Measurements from ENCODE around the gene PMPCA. TPM values are rescaled to one million over a fixed set of nuclear protein-coding genes. Genes with fewer than 3 reads are reported as not detected.

Gene PMPCA
- total and polyA plus RNA-seq, 4 donors = 27.0 to 75.6 (median 41.6) TPM

DNA sequence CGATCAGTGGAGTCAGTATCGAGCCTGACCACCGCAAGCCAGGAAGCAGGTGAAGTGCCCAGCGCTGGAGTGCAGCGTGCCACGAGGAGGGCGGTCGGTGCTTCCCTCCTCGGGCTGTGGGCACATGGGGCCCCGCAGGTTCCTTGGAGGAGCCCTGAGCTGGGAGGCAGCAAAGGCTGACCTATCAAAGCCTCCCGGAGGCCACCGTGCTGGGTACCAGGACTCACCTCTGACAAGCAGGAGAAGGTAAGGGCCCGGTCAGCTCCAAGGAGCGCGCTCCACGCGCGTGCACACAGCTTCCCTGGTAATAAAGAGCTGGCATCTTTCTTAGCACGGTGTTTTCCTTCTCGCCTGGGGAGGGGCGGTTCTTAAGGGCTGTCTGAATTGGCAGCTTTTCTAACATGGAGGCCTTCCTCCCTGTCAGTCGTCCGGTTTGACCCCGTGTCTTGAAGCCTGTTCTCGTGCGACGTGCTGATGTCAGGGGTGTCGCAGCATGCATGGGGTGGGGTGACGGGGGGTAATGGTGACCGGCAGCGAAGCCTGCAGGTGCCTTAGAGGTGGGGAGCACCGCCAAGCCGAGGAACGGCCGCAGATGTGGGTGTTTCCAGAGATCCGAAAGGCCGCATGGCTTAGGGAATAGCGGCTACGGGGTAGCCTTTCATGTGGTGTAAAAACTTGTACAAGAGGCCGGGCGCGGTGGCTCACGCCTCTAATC, 13.1 kb downstream of the PMPCA start:
- no peak overlapping the region for H3K4me3 ChIP-seq (ENCODE audit: low read depth in 1 of 3, low read length in 3 of 3)
- no peak overlapping the region for H3K27ac ChIP-seq (ENCODE audit: low read depth in 1 of 2, low read length in 2 of 2)
- H3K27me3 ChIP-seq (ENCODE audit: control insufficient read depth in 4 of 4, insufficient read depth in 4 of 4, low read length in 3 of 4) = no peaks in the 10 kb centered on the region
- no peaks in the 10 kb centered on the region for H3K9me3 ChIP-seq (ENCODE audit: control insufficient read depth in 4 of 4, low read length in 3 of 4)
- H3K36me3 ChIP-seq (ENCODE audit: control insufficient read depth in 4 of 4, insufficient read depth in 3 of 4, low read depth in 1 of 4, low read length in 3 of 4) = peaks cover 19 to 57% (median 36%) of the 10 kb centered on the region in 4 donors
- no peak overlapping the region for H3K9ac ChIP-seq (ENCODE audit: low read depth in 1 of 2, low read length in 2 of 2)
- no peak for DNase-seq (ENCODE audit: low spot score)
- peaks cover 0 to 3% (median 2%) of the 10 kb centered on the region in 4 donors for H3K4me1 ChIP-seq (ENCODE audit: control insufficient read depth in 4 of 4, insufficient read depth in 4 of 4, low read length in 3 of 4)
- TF ChIP-seq, protein P1, sequence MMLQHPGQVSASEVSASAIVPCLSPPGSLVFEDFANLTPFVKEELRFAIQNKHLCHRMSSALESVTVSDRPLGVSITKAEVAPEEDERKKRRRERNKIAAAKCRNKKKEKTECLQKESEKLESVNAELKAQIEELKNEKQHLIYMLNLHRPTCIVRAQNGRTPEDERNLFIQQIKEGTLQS (IDR thresholded peaks at IDR 0.05) = no peak
- TF ChIP-seq FOXA1 (IDR thresholded peaks at IDR 0.05) = no peak
- no peak for TF ChIP-seq TAF1 (conservative IDR thresholded peaks at IDR 0.05)
- TF ChIP-seq, protein P2, sequence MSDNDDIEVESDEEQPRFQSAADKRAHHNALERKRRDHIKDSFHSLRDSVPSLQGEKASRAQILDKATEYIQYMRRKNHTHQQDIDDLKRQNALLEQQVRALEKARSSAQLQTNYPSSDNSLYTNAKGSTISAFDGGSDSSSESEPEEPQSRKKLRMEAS (IDR thresholded peaks at IDR 0.05) = no peak
- TF ChIP-seq GABPA (IDR thresholded peaks at IDR 0.05 in 1 of 2, conservative IDR thresholded peaks at IDR 0.05 in 1 of 2) = no peak
- no peak for TF ChIP-seq HNF4A (conservative IDR thresholded peaks at IDR 0.05)
- no peak for TF ChIP-seq JUND (IDR thresholded peaks at IDR 0.05)
- no peak for TF ChIP-seq NR2F2 (IDR thresholded peaks at IDR 0.05)
- no peak for TF ChIP-seq YY1 (IDR thresholded peaks at IDR 0.05)
- TF ChIP-seq SP1 (IDR thresholded peaks at IDR 0.05) = no peak
- no peak for TF ChIP-seq RAD21 (IDR thresholded peaks at IDR 0.05)
- TF ChIP-seq EGR1 (IDR thresholded peaks at IDR 0.05; ENCODE audit: low read depth in 2 of 2) = no peak
- TF ChIP-seq, protein P3, sequence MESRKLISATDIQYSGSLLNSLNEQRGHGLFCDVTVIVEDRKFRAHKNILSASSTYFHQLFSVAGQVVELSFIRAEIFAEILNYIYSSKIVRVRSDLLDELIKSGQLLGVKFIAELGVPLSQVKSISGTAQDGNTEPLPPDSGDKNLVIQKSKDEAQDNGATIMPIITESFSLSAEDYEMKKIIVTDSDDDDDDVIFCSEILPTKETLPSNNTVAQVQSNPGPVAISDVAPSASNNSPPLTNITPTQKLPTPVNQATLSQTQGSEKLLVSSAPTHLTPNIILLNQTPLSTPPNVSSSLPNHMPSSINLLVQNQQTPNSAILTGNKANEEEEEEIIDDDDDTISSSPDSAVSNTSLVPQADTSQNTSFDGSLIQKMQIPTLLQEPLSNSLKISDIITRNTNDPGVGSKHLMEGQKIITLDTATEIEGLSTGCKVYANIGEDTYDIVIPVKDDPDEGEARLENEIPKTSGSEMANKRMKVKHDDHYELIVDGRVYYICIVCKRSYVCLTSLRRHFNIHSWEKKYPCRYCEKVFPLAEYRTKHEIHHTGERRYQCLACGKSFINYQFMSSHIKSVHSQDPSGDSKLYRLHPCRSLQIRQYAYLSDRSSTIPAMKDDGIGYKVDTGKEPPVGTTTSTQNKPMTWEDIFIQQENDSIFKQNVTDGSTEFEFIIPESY (IDR thresholded peaks at IDR 0.05) = no peak
- no peak for TF ChIP-seq FOXA2 (IDR thresholded peaks at IDR 0.05)
- WGBS = 97% methylated on average over 43 of the region's 43 CpGs

DNA sequence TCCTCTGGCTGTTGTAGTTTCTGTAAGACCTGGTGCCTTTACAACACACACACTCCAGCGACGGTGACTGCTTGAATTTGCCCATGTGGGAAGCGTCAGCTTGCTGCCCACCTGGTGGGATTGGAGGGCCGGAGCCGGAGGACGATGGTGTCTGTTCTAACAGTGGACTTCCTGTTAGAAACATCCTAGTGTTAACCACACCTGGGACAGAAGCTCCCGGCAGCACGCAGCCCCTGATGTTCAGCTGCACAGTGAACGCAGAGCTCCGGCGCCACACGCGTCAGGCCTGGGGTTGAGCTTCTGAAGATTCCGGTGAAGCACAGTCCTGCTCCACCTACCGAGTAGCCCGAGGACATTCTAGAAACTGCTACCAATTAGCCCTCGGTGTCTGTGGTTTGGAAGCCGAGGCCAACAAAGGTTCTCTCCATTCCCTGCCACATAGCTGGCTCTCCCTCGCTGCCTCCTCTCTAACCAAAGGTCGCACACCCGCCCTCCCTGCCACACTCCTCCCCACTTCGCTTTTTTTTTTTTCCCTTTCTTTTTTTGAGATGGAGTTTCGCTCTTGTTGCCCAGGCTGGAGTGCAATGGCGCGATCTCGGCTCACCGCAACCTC, 14.4 kb downstream of the PMPCA start:
- no peak for TF ChIP-seq TAF1 (conservative IDR thresholded peaks at IDR 0.05)
- TF ChIP-seq, protein P1 (IDR thresholded peaks at IDR 0.05) = no peak
- TF ChIP-seq, protein P4, sequence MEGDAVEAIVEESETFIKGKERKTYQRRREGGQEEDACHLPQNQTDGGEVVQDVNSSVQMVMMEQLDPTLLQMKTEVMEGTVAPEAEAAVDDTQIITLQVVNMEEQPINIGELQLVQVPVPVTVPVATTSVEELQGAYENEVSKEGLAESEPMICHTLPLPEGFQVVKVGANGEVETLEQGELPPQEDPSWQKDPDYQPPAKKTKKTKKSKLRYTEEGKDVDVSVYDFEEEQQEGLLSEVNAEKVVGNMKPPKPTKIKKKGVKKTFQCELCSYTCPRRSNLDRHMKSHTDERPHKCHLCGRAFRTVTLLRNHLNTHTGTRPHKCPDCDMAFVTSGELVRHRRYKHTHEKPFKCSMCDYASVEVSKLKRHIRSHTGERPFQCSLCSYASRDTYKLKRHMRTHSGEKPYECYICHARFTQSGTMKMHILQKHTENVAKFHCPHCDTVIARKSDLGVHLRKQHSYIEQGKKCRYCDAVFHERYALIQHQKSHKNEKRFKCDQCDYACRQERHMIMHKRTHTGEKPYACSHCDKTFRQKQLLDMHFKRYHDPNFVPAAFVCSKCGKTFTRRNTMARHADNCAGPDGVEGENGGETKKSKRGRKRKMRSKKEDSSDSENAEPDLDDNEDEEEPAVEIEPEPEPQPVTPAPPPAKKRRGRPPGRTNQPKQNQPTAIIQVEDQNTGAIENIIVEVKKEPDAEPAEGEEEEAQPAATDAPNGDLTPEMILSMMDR (IDR thresholded peaks at IDR 0.05; ENCODE audit: low read depth, low read length, missing input control) = no peak
- TF ChIP-seq, protein P5, sequence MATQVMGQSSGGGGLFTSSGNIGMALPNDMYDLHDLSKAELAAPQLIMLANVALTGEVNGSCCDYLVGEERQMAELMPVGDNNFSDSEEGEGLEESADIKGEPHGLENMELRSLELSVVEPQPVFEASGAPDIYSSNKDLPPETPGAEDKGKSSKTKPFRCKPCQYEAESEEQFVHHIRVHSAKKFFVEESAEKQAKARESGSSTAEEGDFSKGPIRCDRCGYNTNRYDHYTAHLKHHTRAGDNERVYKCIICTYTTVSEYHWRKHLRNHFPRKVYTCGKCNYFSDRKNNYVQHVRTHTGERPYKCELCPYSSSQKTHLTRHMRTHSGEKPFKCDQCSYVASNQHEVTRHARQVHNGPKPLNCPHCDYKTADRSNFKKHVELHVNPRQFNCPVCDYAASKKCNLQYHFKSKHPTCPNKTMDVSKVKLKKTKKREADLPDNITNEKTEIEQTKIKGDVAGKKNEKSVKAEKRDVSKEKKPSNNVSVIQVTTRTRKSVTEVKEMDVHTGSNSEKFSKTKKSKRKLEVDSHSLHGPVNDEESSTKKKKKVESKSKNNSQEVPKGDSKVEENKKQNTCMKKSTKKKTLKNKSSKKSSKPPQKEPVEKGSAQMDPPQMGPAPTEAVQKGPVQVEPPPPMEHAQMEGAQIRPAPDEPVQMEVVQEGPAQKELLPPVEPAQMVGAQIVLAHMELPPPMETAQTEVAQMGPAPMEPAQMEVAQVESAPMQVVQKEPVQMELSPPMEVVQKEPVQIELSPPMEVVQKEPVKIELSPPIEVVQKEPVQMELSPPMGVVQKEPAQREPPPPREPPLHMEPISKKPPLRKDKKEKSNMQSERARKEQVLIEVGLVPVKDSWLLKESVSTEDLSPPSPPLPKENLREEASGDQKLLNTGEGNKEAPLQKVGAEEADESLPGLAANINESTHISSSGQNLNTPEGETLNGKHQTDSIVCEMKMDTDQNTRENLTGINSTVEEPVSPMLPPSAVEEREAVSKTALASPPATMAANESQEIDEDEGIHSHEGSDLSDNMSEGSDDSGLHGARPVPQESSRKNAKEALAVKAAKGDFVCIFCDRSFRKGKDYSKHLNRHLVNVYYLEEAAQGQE (IDR thresholded peaks at IDR 0.05) = no peak
- no peak for TF ChIP-seq FOXA2 (IDR thresholded peaks at IDR 0.05)
- no peak for TF ChIP-seq RAD21 (IDR thresholded peaks at IDR 0.05)
- TF ChIP-seq, protein P3 (IDR thresholded peaks at IDR 0.05) = no peak
- TF ChIP-seq YY1 (IDR thresholded peaks at IDR 0.05) = no peak
- TF ChIP-seq HNF4G (IDR thresholded peaks at IDR 0.05) = no peak
- no peak for TF ChIP-seq GABPA (IDR thresholded peaks at IDR 0.05 in 1 of 2, conservative IDR thresholded peaks at IDR 0.05 in 1 of 2)
- TF ChIP-seq JUND (IDR thresholded peaks at IDR 0.05) = no peak
- no peak for TF ChIP-seq HNF4A (conservative IDR thresholded peaks at IDR 0.05)
- no peak for TF ChIP-seq EGR1 (IDR thresholded peaks at IDR 0.05; ENCODE audit: low read depth in 2 of 2)
- TF ChIP-seq SP1 (IDR thresholded peaks at IDR 0.05) = no peak
- TF ChIP-seq FOXA1 (IDR thresholded peaks at IDR 0.05) = no peak
- TF ChIP-seq NR2F2 (IDR thresholded peaks at IDR 0.05) = no peak
- Histone ChIP-seq H3K27ac (ENCODE audit: low read depth in 1 of 2, low read length in 2 of 2) (no peak overlapping the region), H3K9ac (ENCODE audit: low read depth in 1 of 2, low read length in 2 of 2) (no peak overlapping the region), H3K36me3 (ENCODE audit: control insufficient read depth in 4 of 4, insufficient read depth in 3 of 4, low read depth in 1 of 4, low read length in 3 of 4) (peaks cover 19 to 51% (median 35%) of the 10 kb centered on the region in 4 donors), H3K9me3 (ENCODE audit: control insufficient read depth in 4 of 4, low read length in 3 of 4) (no peaks in the 10 kb centered on the region), H3K4me1 (ENCODE audit: control insufficient read depth in 4 of 4, insufficient read depth in 4 of 4, low read length in 3 of 4) (no peaks in the 10 kb centered on the region), H3K27me3 (ENCODE audit: control insufficient read depth in 4 of 4, insufficient read depth in 4 of 4, low read length in 3 of 4) (no peaks in the 10 kb centered on the region), H3K4me3 (ENCODE audit: low read depth in 1 of 3, low read length in 3 of 3) (no peak overlapping the region)
- 86% methylated on average over 27 of the region's 27 CpGs for WGBS
- no peak for DNase-seq (ENCODE audit: low spot score)

Data from liver (tissue), 9 donors.